GM18526 (cell line): ENCODE results near the gene EFNA5.

Experiments
- POLR2A ChIP-seq: IDR thresholded peaks from 3 replicates; pipeline ENCODE4 v1.6.1; 2011; ENCODE audit not compliant: insufficient read length; ENCODE audit errors: extremely low read depth

EFNA5 gene

GRCh38 chr5:107670932-107671741, at the start of gene EFNA5:
Gene EFNA5 (minus strand): TSS chr5:107670937.
- TF ChIP-seq POLR2A = no peak

DNA sequence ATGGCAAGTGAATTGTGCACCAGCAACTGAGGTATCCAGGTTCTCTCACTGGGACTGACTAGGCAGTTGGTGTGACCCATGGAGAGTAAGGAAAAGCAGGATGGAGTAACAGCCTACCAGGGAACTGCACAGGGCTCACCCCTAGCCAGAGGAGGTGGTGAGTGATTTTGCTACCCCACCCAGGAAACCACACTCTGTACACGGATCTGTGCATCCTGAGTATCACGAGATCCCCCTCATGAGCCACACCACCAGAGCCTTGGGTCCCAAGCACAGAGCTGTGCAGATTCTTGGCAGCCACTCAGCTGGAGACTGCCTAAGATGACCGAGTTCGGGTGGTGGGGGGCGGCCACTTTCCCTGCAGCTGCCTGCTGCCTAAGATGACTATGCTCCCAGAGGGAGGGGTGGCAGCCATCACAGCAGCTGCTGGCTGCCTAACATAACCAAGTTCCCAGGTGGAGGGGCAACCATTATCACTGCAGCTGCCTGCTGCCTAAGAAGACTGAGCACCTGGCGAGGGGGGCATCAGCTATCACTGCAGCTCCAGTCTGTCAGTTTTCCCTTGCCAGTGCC, 48.4 kb upstream of the EFNA5 start:
- TF ChIP-seq POLR2A = no peak

DNA sequence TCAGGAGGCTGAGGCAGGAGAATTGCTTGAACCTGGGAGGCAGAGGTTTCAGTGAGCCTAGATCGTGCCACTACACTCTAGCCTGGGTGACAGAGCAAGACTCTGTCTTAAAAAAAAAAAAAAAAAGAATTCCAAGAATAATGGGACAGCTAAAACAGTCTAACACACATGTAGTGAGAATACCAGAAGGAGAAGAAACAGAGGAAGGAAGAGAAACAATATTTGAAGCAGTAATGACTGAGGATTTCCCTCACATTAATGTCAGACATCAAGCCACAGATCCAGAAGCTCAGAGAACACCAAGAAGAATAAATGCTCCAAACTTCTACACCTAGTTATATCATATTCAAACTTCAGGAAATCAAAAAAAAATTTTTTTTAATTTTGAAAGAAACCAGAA, 47.1 kb upstream of the EFNA5 start:
- no peak for TF ChIP-seq POLR2A

- TF ChIP-seq POLR2A = no peak
Observed at GRCh38 chr5:107713228-107713627, 42.5 kb upstream of the EFNA5 start.

DNA sequence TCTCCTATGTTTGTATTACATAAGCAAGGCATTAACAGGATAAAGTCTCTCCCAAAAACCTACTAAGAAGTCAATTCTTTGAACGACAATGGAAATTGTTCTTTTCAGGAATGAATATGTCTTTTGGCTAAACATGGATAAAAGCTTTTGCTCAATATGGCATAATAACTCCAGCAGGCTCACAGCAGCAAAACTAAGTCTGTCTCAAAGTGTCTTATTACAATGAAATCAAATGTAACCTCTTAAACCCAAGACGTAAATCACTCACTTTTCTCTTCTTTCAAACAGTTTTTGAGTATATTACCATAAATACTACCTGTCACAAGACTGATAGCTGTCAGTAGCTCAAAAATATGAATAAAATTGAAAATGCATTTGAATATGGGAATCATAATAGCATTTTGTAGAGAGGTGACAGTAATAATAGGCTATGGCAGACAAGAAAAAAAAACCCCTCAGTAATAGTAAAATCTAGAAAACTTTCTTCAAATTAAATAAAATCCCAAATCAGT, 41.7 kb upstream of the EFNA5 start:
- no peak for TF ChIP-seq POLR2A

GRCh38 chr5:107705402-107706014, 34.8 kb upstream of the EFNA5 start:
- no peak for TF ChIP-seq POLR2A

DNA sequence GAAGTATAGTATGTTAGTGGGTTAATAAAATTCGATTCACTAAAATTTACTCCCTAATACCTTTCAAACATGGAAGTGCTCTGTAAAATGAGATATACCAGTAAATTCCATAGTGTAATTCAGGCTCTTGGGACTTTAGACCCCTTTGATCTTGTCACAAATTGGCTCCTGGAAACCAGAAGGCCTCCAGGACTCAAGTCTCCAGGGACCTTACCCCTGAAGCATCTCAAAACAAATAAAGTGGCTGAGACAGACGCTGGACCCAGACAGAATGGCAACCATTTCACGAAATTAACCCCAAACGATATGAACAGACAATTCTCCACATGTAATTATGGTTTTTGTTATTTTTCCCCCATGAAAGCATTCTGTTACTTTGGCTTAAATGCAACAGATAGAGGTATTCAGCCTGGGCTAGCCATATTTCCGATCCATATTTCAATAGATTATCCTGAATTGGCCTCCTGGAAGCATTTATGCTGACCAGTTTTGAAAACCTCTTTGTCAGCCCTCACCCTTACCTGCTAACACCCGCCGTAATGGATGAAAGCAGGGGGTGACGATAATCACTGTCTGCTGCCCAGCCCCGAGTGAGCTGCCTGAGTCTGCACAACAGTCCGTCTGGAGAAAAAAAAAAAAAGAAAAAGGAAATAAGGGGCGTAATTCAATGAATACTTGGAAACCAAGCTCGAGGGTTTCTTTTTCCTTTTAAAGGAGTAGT, 34.1 kb upstream of the EFNA5 start:
- TF ChIP-seq POLR2A = no peak

GRCh38 chr5:107700481-107700880, 29.7 kb upstream of the EFNA5 start:
- no peak for TF ChIP-seq POLR2A

DNA sequence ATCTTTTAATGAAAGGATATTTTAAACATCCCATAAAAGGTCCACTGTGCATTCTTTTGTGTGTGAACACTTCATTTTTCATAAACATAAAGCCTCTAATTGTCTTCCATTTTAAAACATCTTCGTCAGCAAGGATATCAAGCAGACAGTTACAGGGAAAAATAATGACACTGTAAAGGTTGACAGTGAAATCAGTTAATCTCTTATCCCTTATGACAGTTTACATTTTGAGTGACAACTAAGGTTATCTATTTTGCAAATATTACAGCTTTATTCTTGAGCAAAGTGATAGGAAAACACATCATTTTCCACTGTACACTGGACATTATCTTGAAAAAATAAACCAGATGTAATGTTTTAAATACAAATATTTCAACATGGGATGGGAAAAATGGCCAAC, 28.7 kb upstream of the EFNA5 start:
- no peak for TF ChIP-seq POLR2A

DNA sequence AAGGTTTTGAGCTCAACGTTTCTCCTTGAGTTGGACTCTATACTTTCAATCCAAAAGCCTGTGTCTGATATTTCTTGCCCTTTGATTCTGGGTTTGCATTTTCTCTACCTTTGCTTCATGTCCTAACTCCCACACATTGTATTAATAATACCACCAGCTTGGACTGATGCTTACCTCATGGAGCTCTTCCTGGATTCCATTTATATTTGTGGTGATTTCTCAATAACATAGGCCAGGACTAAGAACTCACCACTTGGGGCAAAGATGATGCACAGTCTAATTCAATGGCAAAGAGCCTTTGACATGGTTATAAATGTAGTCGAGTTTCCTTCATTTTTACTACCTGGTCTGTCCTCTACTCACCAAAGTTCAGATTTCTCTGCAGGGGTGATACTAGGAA, 27.5 kb upstream of the EFNA5 start:
- TF ChIP-seq POLR2A = no peak

- TF ChIP-seq POLR2A = no peak
Observed at GRCh38 chr5:107696498-107696897, 25.8 kb upstream of the EFNA5 start.

- no peak for TF ChIP-seq POLR2A
Observed at GRCh38 chr5:107696080-107696479, 25.3 kb upstream of the EFNA5 start.

GRCh38 chr5:107687937-107688336, 17.2 kb upstream of the EFNA5 start:
- no peak for TF ChIP-seq POLR2A

GRCh38 chr5:107687404-107687803, 16.7 kb upstream of the EFNA5 start:
- TF ChIP-seq POLR2A = no peak

- no peak for TF ChIP-seq POLR2A
Observed at GRCh38 chr5:107682533-107682932, 11.8 kb upstream of the EFNA5 start.
